RWPE1 (cell line): ENCODE results near the gene SRPX.

Experiments
- CTCF ChIA-PET: fragments of 350-600 bp; sonication (Branson Sonifier 250); formaldehyde crosslinking; extraction: SDS; loops from one replicate; lab custom pipeline; 2021; lab: Yijun Ruan, JAX
- POLR2A ChIA-PET: fragments of 400-600 bp; formaldehyde crosslinking; extraction: SDS; loops from one replicate; lab custom pipeline; 2020; ENCODE audit warnings: antibody characterized with exemption; ENCODE audit not compliant: low non-redundant PET; lab: Yijun Ruan, JAX
- DNase-seq: peaks from one replicate; pipeline ENCODE4 v3.0.0; 2012; ENCODE audit warnings: low spot score
- H3K27ac ChIP-seq: fragments of 450-650 bp; 2 replicates; pipeline ENCODE4 v1.5.1; 2017
- TF ChIP-seq, protein P1 (sequence below): fragments of 450-650 bp; conservative IDR thresholded peaks from 2 replicates; pipeline ENCODE4 v1.5.1; 2017; ENCODE audit warnings: low read depth, mild to moderate bottlenecking

SRPX gene

GRCh38 chrX:38211891-38212635 lies 8.6 kb downstream of the SRPX start:
- DNase-seq = no peak
- TF ChIP-seq, protein P1, sequence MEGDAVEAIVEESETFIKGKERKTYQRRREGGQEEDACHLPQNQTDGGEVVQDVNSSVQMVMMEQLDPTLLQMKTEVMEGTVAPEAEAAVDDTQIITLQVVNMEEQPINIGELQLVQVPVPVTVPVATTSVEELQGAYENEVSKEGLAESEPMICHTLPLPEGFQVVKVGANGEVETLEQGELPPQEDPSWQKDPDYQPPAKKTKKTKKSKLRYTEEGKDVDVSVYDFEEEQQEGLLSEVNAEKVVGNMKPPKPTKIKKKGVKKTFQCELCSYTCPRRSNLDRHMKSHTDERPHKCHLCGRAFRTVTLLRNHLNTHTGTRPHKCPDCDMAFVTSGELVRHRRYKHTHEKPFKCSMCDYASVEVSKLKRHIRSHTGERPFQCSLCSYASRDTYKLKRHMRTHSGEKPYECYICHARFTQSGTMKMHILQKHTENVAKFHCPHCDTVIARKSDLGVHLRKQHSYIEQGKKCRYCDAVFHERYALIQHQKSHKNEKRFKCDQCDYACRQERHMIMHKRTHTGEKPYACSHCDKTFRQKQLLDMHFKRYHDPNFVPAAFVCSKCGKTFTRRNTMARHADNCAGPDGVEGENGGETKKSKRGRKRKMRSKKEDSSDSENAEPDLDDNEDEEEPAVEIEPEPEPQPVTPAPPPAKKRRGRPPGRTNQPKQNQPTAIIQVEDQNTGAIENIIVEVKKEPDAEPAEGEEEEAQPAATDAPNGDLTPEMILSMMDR = no peak
- ChIA-PET CTCF (no interaction called here), POLR2A (no interaction called here)
- H3K27ac ChIP-seq = no peak overlapping the region

DNA sequence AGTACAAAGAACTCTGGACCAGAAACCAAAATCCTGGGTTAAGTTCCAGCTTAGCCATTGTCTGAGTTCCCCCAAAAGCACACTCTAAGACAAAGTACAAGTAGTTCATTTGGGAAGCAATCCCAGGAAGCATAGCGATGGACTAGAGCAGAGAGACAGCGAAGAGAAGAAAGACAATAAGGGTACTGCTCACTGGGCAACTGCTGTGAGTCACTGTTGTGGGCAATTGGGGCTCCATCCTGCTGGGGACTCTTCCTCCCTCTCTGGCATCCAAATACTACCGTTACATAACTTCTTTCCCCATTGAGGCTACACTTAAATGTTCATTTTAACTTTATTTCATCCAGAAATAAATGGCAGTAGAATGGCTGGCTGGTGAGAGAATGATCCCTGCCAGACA lies 14.1 kb downstream of the SRPX start:
- TF ChIP-seq, protein P1 = no peak
- POLR2A ChIA-PET = no interaction called here
- DNase-seq = no peak
- no peak overlapping the region for H3K27ac ChIP-seq
- CTCF ChIA-PET = no interaction called here

- ChIA-PET CTCF (no interaction called here), POLR2A (no interaction called here)
- no peak overlapping the region for H3K27ac ChIP-seq
- TF ChIP-seq, protein P1 = no peak
- DNase-seq = no peak
Observed at GRCh38 chrX:38206036-38206435, 14.6 kb downstream of the SRPX start.

DNA sequence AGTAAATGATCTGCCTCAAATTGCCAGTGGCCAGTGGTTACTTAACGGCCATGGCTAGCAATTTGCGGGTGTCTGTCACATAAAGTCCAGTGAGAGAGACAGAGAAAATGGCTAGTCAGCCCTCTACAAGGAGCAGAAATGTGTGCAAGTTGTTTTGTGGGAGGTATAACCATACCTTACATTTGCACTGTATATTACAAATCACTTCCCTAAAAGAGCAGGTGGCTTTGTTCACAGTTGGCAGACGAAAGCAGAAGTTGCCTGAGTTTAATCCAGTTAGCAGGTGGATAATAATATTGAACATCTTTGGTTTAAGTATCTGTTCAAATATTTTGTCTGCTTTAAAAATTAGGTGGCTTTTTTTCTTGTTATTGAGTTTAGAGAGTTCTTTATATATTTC lies 15.6 kb downstream of the SRPX start:
- ChIA-PET CTCF (no interaction called here), POLR2A (no interaction called here)
- no peak overlapping the region for H3K27ac ChIP-seq
- no peak for DNase-seq
- TF ChIP-seq, protein P1 = no peak

- no peak overlapping the region for H3K27ac ChIP-seq
- ChIA-PET CTCF (interaction anchor here (0.6 to 1.0 kb wide), 4 partner anchors 130 to 754 kb away, joined by 3 to 5 read pairs (median 3); partner anchors contain the start of gene RPGR), POLR2A (no interaction called here)
- TF ChIP-seq, protein P1 = peak; percentile 40
- peak; percentile 12 for DNase-seq
Observed at GRCh38 chrX:38192007-38192810, 28.5 kb downstream of the SRPX start.

- TF ChIP-seq, protein P1 = no peak
- DNase-seq = no peak
- ChIA-PET POLR2A (no interaction called here), CTCF (interaction anchor here (1.1 kb wide), 1 partner anchor 138 kb away, joined by 4 read pairs; the partner anchor contains the start of gene RPGR)
- H3K27ac ChIP-seq = no peak overlapping the region
Observed at GRCh38 chrX:38189431-38190250, 31.0 kb downstream of the SRPX start.
